Uterus (tissue), 4 donors: Measurements from ENCODE around the gene CRIM1. TPM values are rescaled to one million over a fixed set of nuclear protein-coding genes. Genes with fewer than 3 reads are reported as not detected.

Source experiments
- DNase-seq, 2 donors: peaks; one replicate each; pipeline ENCODE4 v3.0.0-alpha.2; 2019 to 2020
- H3K27ac ChIP-seq, 2 donors: fragments of 200-600 bp; sonication (generic); 1 replicate in 1 of 2; 2 replicates in 1 of 2; pipeline ENCODE4 v1.5.1; 2016 to 2018
- H3K27me3 ChIP-seq, 2 donors: fragments of 200-600 bp; sonication (generic); one replicate each; pipeline ENCODE4 v1.5.1; 2018 to 2019; ENCODE audit warnings: control low read depth in 1 of 2
- H3K36me3 ChIP-seq, 2 donors: fragments of 200-600 bp; sonication (generic); one replicate each; pipeline ENCODE4 v1.5.1; 2019; ENCODE audit warnings: control low read depth in 1 of 2
- H3K4me1 ChIP-seq, 2 donors: fragments of 200-600 bp; sonication (generic); one replicate each; pipeline ENCODE4 v1.5.1; 2018 to 2019; ENCODE audit warnings: control low read depth in 1 of 2
- H3K4me3 ChIP-seq, 2 donors: fragments of 200-600 bp; sonication (generic); 1 replicate in 1 of 2; 2 replicates in 1 of 2; pipeline ENCODE4 v1.5.1; 2018 to 2019; ENCODE audit warnings: mild to moderate bottlenecking in 1 of 2
- H3K9me3 ChIP-seq, 2 donors: fragments of 200-600 bp; sonication (generic); one replicate each; pipeline ENCODE4 v1.5.1; 2019; ENCODE audit warnings: control low read depth in 1 of 2
- POLR2A ChIP-seq, 2 donors: fragments of 450-650 bp; IDR thresholded peaks; one replicate each; pipeline ENCODE4 v1.6.1; 2016; ENCODE audit warnings: antibody characterized with exemption in 2 of 2, mild to moderate bottlenecking in 1 of 2, moderate library complexity in 1 of 2
- intact Hi-C: fragments of 100-400 bp; cut with DNase I; formaldehyde crosslinking; loops from one replicate; pipeline ENCODE4 v1.15.1; 2023; ENCODE audit warnings: low total_unique reads
- total RNA-seq, 4 donors: library from RNA; depleted of rRNA in 3 of 4; stranded (reverse); fragments of >200 nt in 3 of 4; gene quantifications; one replicate each; pipeline versions ENCODE4 v1.1.0 to v1.2.4, GENCODE V29; 2014 to 2023
- TF ChIP-seq, protein P1 (sequence below), 4 experiments: fragments of 200-600 bp in 2 of 4; fragments of 450-650 bp in 2 of 4; sonication (generic) in 2 of 4; IDR thresholded peaks; one replicate each; pipeline ENCODE4 v1.5.1; 2016 to 2019; ENCODE audit warnings: antibody characterized with exemption in 4 of 4, mild to moderate bottlenecking in 2 of 4, moderate library complexity in 1 of 4
- donor health status: DM: yes; HTN: yes; CAD: no.

CRIM1 gene
- total RNA-seq, 4 donors from 2014 or later: 51.2 to 168 (median 66.6) TPM

DNA sequence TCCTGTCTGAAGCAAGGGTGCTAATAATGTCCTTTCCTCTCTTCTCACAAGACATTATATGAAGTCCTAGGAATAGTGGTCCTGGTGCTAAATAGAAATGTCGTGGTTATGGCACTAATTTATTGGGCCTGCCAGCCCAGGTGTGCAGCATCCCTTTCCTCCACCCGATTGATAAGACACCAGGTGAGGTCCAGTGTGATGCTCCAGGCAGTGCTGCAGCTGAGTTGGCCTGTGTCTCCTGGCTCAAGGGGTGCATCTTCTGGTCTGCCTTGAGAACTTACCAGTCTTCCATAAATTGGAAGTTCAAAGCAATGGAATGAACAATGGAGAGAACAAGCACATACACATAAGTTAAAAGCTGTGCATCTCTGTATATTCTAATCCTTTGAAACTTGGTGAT is 26.9 kb downstream of the CRIM1 start:
- H3K9me3 ChIP-seq: no peaks in the 10 kb centered on the region
- H3K4me1 ChIP-seq: no peaks in the 10 kb centered on the region
- no peak overlapping the region for H3K27ac ChIP-seq
- H3K4me3 ChIP-seq: no peak overlapping the region
- no peaks in the 10 kb centered on the region for H3K27me3 ChIP-seq
- intact Hi-C loops: no loop called here
- no peak for DNase-seq
- TF ChIP-seq POLR2A (IDR thresholded peaks at IDR 0.05): no peak
- H3K36me3 ChIP-seq: no peaks in the 10 kb centered on the region

DNA sequence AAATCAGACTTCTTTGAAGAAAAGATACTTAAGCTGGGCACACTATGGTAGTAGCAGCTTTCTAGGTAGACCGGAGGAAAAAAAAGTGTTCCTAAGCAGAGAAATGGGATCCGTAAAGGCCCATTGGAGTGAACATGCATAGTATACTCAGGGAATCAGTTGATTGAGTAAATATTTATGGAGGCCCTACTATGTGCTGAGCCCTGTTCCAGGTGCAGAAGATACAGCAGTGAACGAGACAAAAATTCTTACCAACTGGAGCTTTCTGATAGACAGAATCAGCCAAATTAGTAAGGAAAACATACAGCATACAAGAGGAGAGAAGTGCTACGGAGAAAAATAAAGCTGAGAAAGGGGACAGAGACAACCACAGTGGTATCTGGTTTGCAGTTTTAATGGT is 28.1 kb downstream of the CRIM1 start:
- no peak for DNase-seq
- no peak overlapping the region for H3K4me3 ChIP-seq
- no peaks in the 10 kb centered on the region for H3K9me3 ChIP-seq
- H3K27ac ChIP-seq: no peak overlapping the region
- no peaks in the 10 kb centered on the region for H3K36me3 ChIP-seq
- TF ChIP-seq POLR2A (IDR thresholded peaks at IDR 0.05): no peak
- TF ChIP-seq, protein P1, sequence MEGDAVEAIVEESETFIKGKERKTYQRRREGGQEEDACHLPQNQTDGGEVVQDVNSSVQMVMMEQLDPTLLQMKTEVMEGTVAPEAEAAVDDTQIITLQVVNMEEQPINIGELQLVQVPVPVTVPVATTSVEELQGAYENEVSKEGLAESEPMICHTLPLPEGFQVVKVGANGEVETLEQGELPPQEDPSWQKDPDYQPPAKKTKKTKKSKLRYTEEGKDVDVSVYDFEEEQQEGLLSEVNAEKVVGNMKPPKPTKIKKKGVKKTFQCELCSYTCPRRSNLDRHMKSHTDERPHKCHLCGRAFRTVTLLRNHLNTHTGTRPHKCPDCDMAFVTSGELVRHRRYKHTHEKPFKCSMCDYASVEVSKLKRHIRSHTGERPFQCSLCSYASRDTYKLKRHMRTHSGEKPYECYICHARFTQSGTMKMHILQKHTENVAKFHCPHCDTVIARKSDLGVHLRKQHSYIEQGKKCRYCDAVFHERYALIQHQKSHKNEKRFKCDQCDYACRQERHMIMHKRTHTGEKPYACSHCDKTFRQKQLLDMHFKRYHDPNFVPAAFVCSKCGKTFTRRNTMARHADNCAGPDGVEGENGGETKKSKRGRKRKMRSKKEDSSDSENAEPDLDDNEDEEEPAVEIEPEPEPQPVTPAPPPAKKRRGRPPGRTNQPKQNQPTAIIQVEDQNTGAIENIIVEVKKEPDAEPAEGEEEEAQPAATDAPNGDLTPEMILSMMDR (IDR thresholded peaks at IDR 0.05): no peak
- H3K27me3 ChIP-seq: no peaks in the 10 kb centered on the region
- intact Hi-C loops: no loop called here
- H3K4me1 ChIP-seq: no peaks in the 10 kb centered on the region

DNA sequence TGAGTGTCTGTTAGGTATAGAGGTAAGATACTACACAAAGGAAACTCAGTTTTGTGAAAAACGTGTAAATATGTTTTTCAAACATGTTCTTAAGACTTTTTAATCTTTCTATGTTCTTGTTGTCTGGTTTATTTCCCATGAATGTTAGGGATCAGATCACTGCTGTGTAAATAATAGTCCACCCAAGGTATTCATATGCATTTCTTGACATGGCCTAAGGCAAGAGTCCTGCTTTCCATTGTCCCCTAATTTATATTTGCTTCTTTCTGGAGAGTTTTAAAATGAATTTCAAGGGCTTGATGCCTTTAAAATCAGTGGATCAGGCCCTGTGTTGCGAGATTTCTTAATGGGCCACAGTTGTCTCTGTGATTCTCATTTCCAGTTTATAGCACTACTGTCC is 28.9 kb downstream of the CRIM1 start:
- no peak for TF ChIP-seq POLR2A (IDR thresholded peaks at IDR 0.05)
- TF ChIP-seq, protein P1 (IDR thresholded peaks at IDR 0.05): no peak
- DNase-seq: no peak
- Histone ChIP-seq H3K4me3 (no peak overlapping the region), H3K36me3 (no peaks in the 10 kb centered on the region), H3K4me1 (no peaks in the 10 kb centered on the region), H3K27ac (no peak overlapping the region), H3K9me3 (no peaks in the 10 kb centered on the region), H3K27me3 (no peaks in the 10 kb centered on the region)
- intact Hi-C loops: no loop called here

DNA sequence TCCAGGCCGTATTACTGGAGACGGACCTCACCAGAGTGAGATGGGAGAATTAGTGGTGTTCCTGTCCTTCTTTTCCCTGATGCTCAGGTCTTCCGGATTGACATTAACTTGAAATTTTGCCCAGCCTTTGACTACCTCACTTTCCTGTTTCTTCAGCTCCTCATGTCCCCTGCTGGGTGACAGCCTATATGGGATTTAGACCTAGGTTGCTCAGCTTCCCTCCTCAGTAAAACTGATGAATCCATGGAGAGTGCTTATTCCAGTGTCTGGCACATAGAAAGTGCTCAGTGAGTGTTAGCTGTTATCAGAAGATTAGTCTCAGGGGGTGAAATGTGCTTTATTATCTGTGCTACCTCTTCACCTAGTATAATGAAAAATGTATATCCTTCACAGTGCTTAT is 30.0 kb downstream of the CRIM1 start:
- Histone ChIP-seq H3K27me3 (no peaks in the 10 kb centered on the region), H3K4me3 (no peak overlapping the region), H3K9me3 (no peaks in the 10 kb centered on the region), H3K36me3 (no peaks in the 10 kb centered on the region), H3K27ac (no peak overlapping the region), H3K4me1 (no peaks in the 10 kb centered on the region)
- TF ChIP-seq, protein P1 (IDR thresholded peaks at IDR 0.05): no peak
- TF ChIP-seq POLR2A (IDR thresholded peaks at IDR 0.05): no peak
- DNase-seq: no peak
- intact Hi-C loops: no loop called here

DNA sequence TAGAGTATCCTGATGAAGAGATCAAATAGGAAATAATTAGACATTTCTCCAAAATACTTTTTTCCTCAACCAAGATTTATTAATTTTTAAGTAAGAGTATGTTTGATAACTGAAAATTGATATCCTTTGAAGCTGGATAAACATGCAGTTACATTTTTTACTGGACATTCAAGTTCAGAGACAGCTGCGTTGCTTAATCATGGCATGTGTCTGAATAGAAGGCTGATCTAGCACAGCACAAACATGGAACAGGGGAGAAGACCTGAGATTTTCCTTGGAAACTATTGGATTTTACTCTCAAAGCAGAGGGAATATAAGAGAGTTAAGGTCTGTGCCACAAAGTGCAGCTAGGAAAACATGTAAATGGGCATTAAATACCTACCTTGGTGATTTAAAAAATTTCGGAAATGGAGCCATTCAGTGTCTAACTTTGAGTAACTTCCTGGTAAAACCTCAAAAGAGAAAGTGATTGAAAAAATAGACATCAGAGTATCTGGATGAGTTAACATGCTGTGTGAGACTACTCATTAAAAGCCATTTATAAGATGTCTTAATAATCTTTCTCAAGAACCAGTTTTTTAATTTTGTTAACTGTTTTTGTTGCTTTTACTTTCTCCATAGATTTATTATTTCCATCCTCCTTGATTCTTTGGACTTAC is 31.8 kb downstream of the CRIM1 start:
- H3K27ac ChIP-seq: no peak overlapping the region
- H3K4me3 ChIP-seq: no peak overlapping the region
- no peaks in the 10 kb centered on the region for H3K9me3 ChIP-seq
- no peaks in the 10 kb centered on the region for H3K27me3 ChIP-seq
- no peaks in the 10 kb centered on the region for H3K4me1 ChIP-seq
- no peaks in the 10 kb centered on the region for H3K36me3 ChIP-seq
- intact Hi-C loops: no loop called here
- TF ChIP-seq POLR2A (IDR thresholded peaks at IDR 0.05): no peak
- TF ChIP-seq, protein P1 (IDR thresholded peaks at IDR 0.05): no peak
- DNase-seq: no peak

DNA sequence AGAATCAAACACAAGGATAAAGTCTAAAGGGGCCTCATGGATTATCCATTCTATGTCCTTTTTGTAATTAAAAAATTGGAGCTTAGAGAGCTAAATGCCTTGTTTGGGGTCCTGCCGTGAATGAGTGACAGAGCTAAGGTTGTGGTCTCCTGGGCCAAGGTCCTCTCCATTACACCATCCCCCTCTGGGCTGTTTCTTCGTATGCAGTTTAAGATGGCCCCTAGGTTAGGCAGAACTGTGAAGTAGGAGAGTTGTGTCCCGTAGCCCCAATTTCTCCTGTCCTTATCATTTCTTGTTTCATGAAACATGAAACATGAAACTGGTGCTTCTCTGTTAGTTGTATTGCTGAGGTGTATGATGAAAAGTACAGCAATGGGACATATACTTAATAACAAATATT is 32.9 kb downstream of the CRIM1 start:
- H3K27me3 ChIP-seq: no peaks in the 10 kb centered on the region
- H3K9me3 ChIP-seq: no peaks in the 10 kb centered on the region
- no peak for DNase-seq
- H3K36me3 ChIP-seq: no peaks in the 10 kb centered on the region
- TF ChIP-seq, protein P1 (IDR thresholded peaks at IDR 0.05): no peak
- TF ChIP-seq POLR2A (IDR thresholded peaks at IDR 0.05): no peak
- H3K4me1 ChIP-seq: no peaks in the 10 kb centered on the region
- peak overlapping the region in 1 of 2 donors; percentile 33 for H3K27ac ChIP-seq
- H3K4me3 ChIP-seq: no peak overlapping the region
- intact Hi-C loops: no loop called here
